ENCODE measurements around the gene ZNF354C.

Gene ZNF354C

DNA sequence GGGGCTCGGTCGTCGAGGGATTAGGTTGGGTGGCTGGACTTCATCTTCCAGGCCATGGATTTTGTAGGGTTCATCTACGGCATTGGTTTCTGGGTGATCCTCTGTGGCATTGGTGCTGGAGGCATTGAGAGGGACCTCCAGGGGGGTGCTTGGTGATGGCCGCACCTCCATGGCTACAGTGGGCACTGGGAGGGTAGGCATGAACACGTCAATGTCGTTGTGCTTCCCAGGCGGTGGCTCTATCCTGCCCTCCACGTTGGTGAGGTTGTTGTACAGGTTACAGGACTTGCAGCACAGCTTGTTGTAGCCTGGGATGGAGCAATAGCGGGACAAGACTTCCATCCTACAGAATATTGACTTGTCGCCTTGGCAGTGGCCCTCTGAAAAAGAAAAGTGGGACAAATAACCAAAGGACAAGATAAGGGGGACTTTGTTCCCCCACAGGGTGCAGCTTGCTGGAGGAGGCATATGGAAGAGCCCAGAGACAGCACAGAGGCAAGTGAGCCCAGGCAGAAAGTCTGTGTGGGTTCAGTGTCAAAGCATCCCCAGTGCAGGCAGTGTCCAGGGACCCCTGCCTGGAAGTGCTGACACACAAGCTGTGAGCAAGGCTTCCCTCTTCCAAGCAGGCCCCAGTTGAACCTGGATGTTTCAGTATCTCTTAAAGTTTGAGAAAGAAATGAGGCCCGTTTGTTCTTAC lies 53.9 kb downstream of the ZNF354C start:
- no peak for DNase-seq (ENCODE audit: low read depth in 2 of 3, low spot score in 1 of 3)

DNA sequence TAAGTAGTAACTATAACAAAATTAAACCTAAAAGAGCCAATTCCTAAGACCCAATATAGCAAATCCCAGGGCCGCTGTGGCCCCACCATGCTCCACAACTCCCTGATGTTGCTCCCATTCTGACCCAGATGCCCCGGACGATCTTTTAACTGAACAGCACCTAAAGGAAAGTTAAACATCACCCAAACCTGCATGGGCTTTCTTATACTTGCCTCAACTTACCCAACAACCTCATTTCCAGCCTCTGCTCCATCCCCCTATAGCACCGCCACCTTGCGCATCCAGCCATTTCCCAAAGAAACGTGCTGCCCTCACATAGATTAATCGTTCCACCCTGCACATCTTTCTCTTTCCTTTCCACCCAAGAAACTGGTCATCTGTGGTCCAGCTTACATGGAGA lies 54.6 kb downstream of the ZNF354C start:
- no peak for DNase-seq (ENCODE audit: low read depth in 2 of 3, low spot score in 1 of 3)

DNA sequence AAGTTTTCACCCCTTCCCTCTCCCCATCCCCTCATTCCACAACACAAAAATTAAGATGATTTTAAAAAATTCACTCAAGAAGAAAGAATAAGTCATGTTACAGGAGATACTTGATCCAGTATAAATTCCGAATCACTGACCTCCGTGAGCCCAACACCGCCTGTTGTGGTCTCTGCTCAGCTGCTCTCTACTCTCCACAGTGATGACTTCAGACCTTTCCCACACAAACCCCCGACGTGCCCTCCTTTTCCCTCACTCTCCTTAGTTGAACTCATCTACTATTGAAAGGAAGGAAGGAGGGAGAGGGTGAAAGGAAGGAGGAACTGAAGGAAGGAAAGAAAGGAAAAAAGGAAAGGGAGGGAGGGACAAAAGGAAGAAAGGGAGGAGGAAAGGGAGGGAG lies 55.1 kb downstream of the ZNF354C start:
- no peak for DNase-seq (ENCODE audit: low read depth in 2 of 3, low spot score in 1 of 3)

DNA sequence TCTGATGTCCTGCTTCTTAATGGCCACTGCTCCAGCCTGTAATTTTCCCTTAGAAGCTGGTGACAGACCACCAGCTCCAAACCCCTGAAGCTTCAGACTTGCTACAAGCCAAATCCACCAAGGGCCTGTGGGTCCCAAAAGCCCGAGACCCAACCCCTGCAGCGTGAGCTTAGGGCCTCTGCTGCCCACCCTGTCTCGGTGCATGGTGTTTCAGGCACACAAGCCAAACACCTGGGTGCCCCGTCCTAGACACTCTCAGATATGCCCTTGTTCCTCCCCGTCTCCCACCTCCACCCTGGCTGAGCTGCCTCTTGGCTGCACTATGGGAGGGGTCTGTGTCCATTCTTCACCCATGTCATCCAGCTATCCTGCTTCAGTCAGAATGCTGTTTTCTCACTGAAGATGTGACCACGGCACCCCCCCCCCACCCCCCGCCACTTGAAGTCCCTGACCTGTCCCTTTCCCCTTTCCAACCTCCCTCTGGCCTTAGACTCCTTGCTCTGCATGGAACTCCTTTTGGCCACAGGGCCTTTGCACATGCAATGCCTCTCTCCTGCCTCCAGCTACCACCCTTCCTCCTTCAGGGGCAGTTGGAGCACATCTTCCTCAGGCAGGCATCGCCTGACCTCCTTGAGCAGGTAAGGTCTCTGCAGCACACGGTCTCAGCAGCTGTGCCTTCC lies 55.8 kb downstream of the ZNF354C start:
- DNase-seq (ENCODE audit: low read depth in 2 of 3, low spot score in 1 of 3) = no peak

DNA sequence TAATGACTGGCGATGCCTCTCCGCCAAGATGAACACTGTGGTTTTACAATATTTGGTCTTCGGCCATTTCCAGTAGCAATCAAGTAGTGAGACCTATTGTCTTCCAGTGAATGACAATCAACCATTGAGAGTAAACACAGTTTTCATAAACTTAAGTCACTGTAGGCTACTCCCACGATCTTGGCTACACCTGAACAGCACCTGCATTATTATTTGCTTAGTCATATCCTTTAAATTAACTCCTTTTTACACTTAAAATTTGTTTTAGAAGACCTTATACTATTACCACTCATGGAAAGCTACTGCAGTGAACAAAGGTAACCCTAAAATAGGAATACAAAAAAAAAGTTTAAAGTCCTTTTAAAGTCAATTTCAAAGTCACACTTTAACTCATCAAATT lies 58.2 kb downstream of the ZNF354C start:
- DNase-seq (ENCODE audit: low read depth in 2 of 3, low spot score in 1 of 3) = no peak

DNA sequence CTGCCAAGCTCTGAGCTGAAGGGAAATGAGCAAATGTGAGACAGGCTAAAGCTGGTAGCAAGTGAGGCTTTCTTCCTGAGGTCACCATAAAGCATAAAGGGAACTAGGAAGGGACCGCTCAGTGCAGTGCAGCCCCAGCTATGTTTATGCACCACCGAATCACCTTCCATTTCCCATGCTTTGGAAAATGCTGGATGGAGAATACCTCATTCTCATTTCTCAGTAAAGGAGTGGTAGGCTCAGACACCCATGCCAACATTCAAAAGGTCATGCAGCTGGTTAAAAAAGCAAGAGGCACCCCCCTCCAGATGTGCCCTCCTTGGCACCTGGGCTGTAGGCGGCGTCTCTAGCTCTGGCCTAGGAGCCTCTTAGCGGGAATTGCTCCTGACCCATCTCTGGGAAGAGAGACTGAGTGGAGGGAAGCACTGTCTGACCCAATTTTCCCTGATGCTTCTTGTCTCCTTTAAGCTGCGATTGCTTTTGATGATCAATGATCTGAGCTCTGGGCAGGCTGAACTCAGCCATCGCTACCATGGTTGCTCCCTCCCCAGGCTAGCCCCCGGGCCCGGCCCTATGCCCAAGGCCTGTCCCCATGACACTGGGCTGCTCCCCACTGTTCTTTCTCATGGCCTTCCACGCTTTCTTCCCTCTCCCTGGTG lies 58.7 kb downstream of the ZNF354C start:
- DNase-seq (ENCODE audit: low read depth in 2 of 3, low spot score in 1 of 3) = no peak

DNA sequence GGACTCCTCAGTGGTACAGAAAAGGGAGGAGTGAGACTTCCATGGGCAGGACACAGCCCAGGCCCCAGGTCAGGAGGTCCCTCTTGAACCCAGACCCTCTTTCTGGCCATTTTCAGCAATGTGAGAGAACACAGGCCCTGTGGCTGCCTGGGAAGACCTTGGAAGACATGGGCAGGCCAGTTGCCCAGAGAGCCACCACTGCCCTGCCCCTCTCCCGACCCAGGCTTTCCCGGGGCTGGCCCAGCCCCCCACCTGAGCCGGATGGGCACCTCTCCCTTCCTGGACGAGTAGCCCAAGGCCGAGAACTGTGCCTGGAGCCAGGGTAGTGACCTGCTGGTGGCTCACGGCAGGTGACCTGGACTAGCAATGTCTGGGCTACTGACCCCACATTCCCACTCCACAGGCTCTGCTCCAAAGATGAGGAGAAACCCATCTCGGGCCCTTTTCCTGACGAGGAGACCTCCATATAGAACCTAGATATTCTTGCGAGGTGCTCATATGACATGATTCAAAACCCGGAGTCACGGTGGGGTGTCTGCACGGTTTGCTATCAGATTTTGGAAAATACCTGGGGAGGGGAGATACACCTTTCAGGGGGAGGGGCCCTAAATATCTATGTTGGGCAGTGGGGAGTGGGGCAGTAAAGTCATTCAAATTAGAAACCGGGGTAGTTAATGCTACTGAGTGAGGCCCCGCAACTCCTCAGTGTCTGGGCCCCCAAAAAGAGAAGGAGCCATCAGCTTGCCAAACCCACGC lies 59.4 kb downstream of the ZNF354C start:
- DNase-seq (ENCODE audit: low read depth in 2 of 3, low spot score in 1 of 3) = no peak

DNA sequence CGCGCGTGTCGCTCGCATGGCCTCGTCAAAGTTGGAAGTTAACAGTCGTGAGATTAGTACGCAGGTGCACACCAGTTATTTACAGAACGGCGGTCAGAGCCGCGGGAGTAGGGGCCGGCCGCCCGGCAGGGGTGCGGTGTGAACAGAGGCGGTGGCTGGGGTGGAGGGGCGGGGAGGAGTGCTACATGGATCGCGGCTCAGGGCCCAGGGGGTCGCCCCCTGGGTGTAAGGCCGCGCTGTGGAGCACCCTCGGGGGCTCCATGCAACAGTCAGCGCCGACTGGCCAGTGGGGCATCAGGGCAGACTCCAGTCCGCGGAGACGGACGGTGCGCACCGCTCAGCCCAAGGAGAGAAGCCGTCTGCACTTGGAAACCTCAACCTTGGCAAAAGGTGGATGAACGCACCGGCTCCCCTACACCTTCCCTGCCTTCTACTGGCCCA lies 60.3 kb downstream of the ZNF354C start:
- no peak for DNase-seq (ENCODE audit: low read depth in 2 of 3, low spot score in 1 of 3)

DNA sequence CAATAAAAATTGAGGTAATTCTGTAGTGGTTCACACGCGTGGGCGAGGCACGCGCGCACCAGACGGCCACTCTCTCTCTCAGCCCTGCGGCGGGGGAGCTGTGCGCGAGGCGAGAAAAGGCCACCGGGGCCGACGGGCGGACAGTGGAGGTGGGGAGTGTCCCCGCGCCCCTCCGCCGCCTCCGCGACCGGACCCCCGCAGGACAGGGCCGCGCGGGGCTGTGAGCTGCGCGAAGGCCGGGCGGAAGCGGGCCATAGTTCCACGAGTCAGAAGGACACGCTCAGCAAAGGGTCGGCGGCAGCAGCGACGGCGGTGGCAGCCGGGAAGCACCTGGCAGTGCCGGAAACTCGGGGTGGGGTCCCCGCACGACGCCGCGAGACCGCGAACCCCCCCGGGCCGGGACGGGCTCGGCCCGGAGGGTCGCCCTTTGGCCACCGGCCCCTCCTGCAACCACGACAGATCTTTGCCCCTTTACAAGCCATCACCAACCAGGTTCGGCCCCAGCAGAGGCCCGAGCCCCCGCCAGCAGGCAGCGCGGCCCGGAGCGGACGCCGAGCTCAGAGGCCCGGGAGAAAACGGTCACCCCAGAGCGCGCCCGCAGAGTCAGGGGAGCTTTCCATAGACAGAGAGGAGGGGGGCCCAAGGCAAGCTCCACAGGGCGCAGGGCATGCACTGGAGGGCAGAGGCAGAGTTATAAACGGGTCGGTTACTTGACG lies 60.9 kb downstream of the ZNF354C start:
- no peak for DNase-seq (ENCODE audit: low read depth in 2 of 3, low spot score in 1 of 3)

DNA sequence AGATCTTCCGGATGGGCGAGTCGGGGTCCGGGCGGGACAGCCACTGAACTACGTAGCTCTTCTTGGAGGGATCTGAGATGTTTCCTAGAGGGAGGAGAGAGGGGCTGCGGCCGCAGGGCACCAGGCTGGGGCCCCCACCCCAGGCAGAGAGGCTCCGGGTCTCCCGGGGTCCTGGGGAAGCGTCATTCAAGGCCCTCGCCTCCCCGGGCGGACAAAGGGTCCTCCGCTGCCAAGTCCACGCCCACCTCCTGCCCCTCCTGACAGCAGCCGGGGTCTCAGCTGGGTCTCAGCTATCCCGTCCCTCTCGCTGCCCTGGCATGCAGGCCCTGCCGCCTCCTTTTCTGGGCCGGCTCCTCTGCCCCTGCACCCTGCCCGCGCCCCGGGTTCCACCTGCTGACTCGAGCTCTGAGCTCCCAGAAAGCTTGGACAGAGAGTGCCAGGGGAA lies 61.5 kb downstream of the ZNF354C start:
- no peak for DNase-seq (ENCODE audit: low read depth in 2 of 3, low spot score in 1 of 3)

DNA sequence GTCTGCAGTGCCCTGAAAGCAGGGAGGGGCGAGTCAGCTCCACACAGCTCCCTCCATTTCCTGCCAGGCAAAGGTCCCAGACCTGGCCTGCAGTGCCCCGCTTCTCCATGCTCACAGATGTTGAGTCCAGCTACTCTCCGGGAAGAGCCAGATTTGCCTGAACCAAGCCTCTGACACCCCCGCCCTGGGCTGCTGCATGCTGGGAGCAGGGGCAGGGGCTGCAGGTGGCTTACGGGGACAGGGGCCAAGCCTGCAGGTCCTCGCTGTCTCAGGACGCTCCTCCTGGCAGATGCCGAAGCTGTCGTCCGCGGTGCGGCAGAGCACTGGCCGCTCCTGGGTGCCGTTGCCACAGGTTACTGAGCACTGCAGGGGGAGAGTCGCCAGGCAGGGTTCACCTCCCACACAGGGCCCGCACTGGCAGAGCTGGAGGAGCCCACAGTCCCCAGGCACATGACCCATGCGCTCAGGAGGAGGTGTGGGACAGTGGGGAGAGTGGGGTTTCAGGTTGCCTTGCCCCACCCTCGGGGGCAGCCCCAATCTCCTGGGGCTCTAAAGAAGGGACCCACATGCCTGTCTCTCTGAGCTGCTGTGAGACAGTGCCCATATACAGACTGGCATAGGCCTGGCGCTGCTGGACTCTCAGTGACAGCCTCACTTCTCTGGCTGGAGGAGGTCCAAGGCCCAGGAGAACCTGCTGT lies 62.4 kb downstream of the ZNF354C start:
- no peak for DNase-seq (ENCODE audit: low read depth in 2 of 3, low spot score in 1 of 3)

DNA sequence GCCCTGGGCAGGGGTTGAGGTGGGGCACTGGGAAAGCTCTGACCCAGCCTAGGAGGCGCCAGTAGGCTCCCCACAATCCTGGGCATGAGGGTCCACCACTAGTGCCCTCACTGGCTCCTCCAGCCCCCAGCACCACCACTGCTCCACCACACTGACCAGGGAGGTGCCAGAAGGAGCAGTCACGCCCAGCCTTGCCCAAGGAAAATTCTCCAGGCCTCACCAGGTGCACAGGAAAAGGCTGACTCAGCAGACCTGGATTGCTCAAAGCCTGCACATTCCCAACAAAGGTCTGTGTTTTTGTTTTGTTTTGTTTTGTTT lies 62.9 kb downstream of the ZNF354C start:
- no peak for DNase-seq (ENCODE audit: low read depth in 2 of 3, low spot score in 1 of 3)

DNA sequence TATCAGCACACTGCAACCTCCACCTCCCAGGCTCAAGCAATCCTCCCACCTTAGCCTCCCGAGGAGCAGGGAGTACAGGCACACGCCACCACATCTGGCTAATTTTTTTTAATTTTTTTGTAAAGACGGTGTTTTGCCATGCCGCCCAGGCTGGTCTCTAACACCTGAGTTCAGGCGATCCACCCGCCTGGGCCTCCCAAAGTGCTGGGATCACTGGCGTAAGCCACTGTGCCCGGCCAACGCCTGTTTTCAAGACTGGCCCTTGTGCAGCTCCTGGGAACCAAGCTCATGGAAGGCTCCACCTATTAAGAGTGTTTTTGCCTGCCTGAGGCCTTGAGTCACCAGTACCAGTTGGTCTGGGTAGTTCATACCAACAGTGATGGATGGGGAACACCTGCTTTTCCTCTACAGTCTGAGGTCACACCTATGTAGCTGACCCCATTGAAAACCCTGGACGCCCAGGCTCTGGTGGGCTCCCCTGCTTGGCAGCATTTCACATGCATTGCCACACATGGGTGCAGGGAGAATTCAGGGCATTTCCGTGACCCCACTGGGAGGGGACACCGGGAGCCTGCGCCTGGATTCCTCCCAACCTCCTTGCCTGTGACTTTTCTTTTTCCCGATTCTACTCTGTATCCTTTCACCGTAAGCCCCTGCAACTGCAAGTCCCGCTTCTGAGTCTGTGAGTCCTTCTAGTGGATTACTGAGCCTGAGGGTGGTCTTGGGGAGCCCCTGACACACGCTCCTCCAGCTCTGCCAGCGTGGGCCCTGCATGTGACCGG lies 63.5 kb downstream of the ZNF354C start:
- DNase-seq (ENCODE audit: low read depth in 2 of 3, low spot score in 1 of 3) = no peak

DNA sequence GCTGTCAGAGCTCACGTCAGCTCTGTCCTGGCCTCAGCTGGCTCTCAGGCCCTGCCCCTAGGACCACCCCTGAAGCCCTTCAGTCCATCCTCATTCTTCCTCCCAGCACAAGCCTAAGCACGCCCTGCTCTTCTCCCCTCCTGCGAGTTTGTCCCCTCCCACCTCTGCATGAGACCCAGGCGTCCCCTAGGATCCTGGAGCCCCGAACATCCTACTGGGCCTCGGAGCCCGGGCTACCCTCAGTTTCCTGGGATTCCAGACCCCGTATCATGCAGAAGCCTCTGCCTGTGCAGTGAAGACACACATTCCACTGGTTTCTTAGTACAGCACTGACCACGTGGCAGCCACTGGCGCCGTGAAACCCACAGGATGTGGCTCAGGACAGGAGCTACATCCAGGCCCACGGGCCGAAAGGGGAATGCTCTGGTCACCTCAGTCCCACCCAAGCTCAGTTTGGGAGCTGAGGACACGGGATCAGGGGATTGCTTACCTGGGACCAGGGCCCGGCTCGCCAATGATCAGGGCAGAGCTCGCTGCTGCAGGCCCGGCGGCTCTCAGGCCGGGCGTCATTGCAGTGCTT lies 64.2 kb downstream of the ZNF354C start:
- no peak for DNase-seq (ENCODE audit: low read depth in 2 of 3, low spot score in 1 of 3)

DNA sequence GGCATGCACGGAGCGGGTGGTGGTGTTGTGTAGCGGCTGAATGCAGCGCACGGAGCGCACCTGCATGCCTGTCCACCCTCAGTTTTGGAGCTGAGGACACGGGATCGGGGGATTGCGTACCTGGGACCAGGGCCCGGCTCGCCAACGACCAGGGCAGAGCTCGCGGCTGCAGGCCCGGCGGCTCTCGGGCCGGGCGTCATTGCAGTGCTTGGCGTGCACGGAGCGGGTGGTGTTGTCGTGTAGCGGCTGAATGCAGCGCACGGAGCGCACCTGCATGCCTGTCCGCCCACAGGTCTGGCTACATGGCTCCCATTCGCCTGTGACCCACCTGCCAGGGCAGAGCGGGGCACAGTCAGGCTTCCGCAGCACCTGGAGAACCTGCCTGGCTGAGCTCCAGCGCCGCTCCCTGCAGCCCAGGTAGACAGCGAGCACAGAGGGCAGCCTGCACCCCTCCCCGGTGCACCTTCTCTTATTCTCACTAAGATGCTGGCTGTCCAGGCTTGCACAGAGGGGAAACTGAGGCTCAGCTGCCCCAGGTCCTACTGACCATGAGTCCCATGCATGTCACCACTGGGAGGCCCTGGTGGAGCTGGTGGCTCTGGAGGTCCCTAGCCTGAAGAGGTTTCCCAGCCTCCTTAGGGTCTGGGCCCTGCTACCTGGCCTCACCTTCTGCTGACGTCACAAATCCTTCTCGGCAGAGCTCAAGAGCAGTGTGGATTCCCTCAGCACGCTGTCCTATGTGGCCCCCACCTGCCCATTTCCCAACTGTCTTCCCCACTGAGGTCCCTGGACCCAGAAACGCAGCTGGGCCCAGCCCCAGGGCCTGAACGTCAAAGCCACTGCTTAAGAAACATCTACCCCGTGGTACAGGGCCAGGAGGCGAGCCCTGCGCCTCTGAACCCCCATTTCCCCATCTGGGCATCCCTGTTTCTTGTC lies 64.9 kb downstream of the ZNF354C start:
- DNase-seq (ENCODE audit: low read depth in 2 of 3, low spot score in 1 of 3) = no peak

DNA sequence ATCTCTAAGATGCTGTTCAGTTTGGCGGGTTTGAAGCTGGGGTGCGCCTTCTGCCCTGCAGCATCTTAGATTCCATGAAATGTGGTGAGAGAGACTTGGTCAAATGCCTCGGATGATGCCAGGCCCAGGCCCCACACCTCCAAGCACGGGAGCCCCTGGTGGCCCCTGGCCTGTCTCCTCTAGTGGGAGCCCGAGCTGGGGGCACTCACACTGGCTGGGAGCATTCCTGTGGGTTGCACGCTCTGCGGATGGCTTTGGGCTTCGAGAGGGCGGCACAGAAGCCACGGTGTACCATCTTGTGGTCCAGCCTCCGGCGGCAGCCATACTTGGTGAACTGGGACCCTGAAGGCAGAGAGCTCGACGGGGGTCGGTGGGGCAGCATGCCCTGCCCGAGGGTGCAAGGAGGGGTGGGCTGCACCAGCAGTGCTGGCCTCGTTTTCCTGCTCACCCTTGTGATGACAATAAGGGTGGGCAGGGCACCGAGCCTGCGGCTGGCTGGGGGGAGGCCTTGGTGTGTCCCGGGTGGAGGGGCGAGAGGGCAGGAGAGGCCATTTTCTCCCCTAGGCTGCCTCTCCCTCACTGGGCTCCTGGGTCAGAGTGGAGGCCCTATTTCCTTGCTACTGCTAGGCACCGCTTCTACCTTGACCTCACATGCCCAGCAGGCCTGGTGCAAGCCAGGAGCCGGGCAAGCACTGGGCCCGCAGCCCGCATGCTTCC lies 65.8 kb downstream of the ZNF354C start:
- no peak for DNase-seq (ENCODE audit: low read depth in 2 of 3, low spot score in 1 of 3)

DNA sequence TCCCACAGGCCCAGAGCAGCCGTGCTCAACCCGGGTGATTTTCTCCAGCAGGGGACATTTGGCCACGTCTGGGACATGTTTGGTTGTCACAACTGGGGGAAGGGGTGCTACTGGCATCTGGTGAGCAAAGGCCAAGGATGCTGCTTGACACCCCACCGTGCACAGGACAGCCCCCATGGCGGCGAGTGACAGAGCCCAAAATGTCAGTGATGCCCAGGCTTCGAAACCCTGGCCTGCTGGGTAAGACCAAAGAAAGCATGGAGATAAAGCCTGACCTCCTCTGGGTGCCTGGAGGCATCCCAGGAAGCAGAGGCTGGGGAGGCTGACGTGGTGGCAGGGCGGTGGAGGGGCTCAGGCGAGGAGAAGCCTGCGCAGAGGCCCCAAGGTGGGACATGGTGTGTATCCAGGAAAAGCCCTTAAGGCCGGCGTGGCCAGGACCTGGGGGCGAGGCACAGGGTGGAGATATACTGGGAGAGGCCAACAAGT lies 66.4 kb downstream of the ZNF354C start:
- DNase-seq (ENCODE audit: low read depth in 2 of 3, low spot score in 1 of 3) = no peak

Data from stimulated activated CD4-positive, alpha-beta T cell treated with anti-CD3 and anti-CD28 coated beads, Interleukin-12 subunit alpha, Interleukin-12 subunit beta, amount 100 ng/mL, for 48 hours (primary cell).